ENCODE measurements around the gene SV2B. TPM values are rescaled to one million over a fixed set of nuclear protein-coding genes. Genes with fewer than 3 reads are reported as not detected.

Gene SV2B
- total RNA-seq, 2 experiments from 2014 or later = not detected

- H3K9me3 ChIP-seq (ENCODE audit: control insufficient read depth in 1 of 2, insufficient read depth in 1 of 2, low read length in 2 of 2) = peaks cover 0 to 7% of the 10 kb centered on the region in 2 experiments
- H3K9me3 Mint-ChIP-seq = no peaks in the 10 kb centered on the region
- no peaks in the 10 kb centered on the region for H3K4me1 Mint-ChIP-seq (ENCODE audit: low read depth)
- no peaks in the 10 kb centered on the region for H3K36me3 Mint-ChIP-seq (ENCODE audit: low read depth)
- DNase-seq (no peak), ATAC-seq (ENCODE audit: poor library complexity) (no peak)
- no peak for TF ChIP-seq CTCF (IDR thresholded peaks at IDR 0.05)
- H3K27ac ChIP-seq (ENCODE audit: low read depth in 1 of 2, low read length in 2 of 2) = no peak overlapping the region
- peaks cover 49% of the 10 kb centered on the region for H3K27me3 Mint-ChIP-seq
- H3K27ac Mint-ChIP-seq = no peak overlapping the region
- CTCF ChIA-PET = no interaction called here
- POLR2A ChIA-PET = no interaction called here
- H3K4me1 ChIP-seq (ENCODE audit: insufficient read depth, low read length) = no peaks in the 10 kb centered on the region
- intact Hi-C loops (cut with DNase I, micrococcal nuclease) = no loop called here
- no peaks in the 10 kb centered on the region for H3K27me3 ChIP-seq (ENCODE audit: control insufficient read depth in 1 of 2, insufficient read depth in 2 of 2, low read length in 2 of 2)
- H3K4me3 Mint-ChIP-seq = no peak overlapping the region
- no peaks in the 10 kb centered on the region for H3K36me3 ChIP-seq (ENCODE audit: insufficient read depth, low read length)
- no peak overlapping the region for H3K4me3 ChIP-seq (ENCODE audit: low read length)
Observed at GRCh38 chr15:91073077-91073476, 27.0 kb upstream of the SV2B start.

- Histone ChIP-seq H3K4me1 (ENCODE audit: insufficient read depth, low read length) (no peaks in the 10 kb centered on the region), H3K9me3 (ENCODE audit: control insufficient read depth in 1 of 2, insufficient read depth in 1 of 2, low read length in 2 of 2) (peaks cover 1 to 7% of the 10 kb centered on the region in 2 experiments), H3K4me3 (ENCODE audit: low read length) (no peak overlapping the region), H3K27ac (ENCODE audit: low read depth in 1 of 2, low read length in 2 of 2) (no peak overlapping the region), H3K36me3 (ENCODE audit: insufficient read depth, low read length) (no peaks in the 10 kb centered on the region), H3K27me3 (ENCODE audit: control insufficient read depth in 1 of 2, insufficient read depth in 2 of 2, low read length in 2 of 2) (no peaks in the 10 kb centered on the region)
- intact Hi-C loops (cut with DNase I, micrococcal nuclease) = no loop called here
- no peak for TF ChIP-seq CTCF (IDR thresholded peaks at IDR 0.05)
- Mint-ChIP-seq H3K36me3 (ENCODE audit: low read depth) (no peaks in the 10 kb centered on the region), H3K9me3 (no peaks in the 10 kb centered on the region), H3K4me1 (ENCODE audit: low read depth) (no peaks in the 10 kb centered on the region), H3K27me3 (peaks cover 44% of the 10 kb centered on the region), H3K27ac (no peak overlapping the region), H3K4me3 (no peak overlapping the region)
- ATAC-seq (ENCODE audit: poor library complexity) (no peak), DNase-seq (no peak)
- POLR2A ChIA-PET = no interaction called here
- CTCF ChIA-PET = no interaction called here
Observed at GRCh38 chr15:91073768-91074167, 26.3 kb upstream of the SV2B start.

GRCh38 chr15:91075739-91076138 is 24.3 kb upstream of the SV2B start:
- H3K27ac Mint-ChIP-seq = no peak overlapping the region
- H3K36me3 Mint-ChIP-seq (ENCODE audit: low read depth) = no peaks in the 10 kb centered on the region
- peaks cover 39% of the 10 kb centered on the region for H3K27me3 Mint-ChIP-seq
- Histone ChIP-seq H3K4me1 (ENCODE audit: insufficient read depth, low read length) (no peaks in the 10 kb centered on the region), H3K27me3 (ENCODE audit: control insufficient read depth in 1 of 2, insufficient read depth in 2 of 2, low read length in 2 of 2) (no peaks in the 10 kb centered on the region), H3K36me3 (ENCODE audit: insufficient read depth, low read length) (no peaks in the 10 kb centered on the region), H3K27ac (ENCODE audit: low read depth in 1 of 2, low read length in 2 of 2) (no peak overlapping the region), H3K9me3 (ENCODE audit: control insufficient read depth in 1 of 2, insufficient read depth in 1 of 2, low read length in 2 of 2) (peaks cover 7 to 21% of the 10 kb centered on the region in 2 experiments), H3K4me3 (ENCODE audit: low read length) (no peak overlapping the region)
- intact Hi-C loops (cut with DNase I, micrococcal nuclease) = no loop called here
- ChIA-PET CTCF (no interaction called here), POLR2A (no interaction called here)
- ATAC-seq (ENCODE audit: poor library complexity) (no peak), DNase-seq (no peak)
- H3K4me1 Mint-ChIP-seq (ENCODE audit: low read depth) = no peaks in the 10 kb centered on the region
- no peak for TF ChIP-seq CTCF (IDR thresholded peaks at IDR 0.05)
- H3K9me3 Mint-ChIP-seq = peaks cover 7% of the 10 kb centered on the region
- no peak overlapping the region for H3K4me3 Mint-ChIP-seq

Data from CD4-positive, alpha-beta T cell (primary cell).